IMR-90 (cell line): ENCODE measurements around the gene TANGO2. TPM values are rescaled to one million over a fixed set of nuclear protein-coding genes. Genes with fewer than 3 reads are reported as not detected.

Experiments used
- ATAC-seq: fragments of 200-7000 bp; cut with Tn5 transposase; 2 replicates; pipeline ENCODE4 v1.9.1; 2020; ENCODE audit warnings: low read depth, mild to moderate bottlenecking, moderate library complexity
- BruUV-seq: library from RNA; stranded (reverse); fragments of 400-500 nt; replicated peaks from 2 replicates; lab custom pipeline; 2021; lab: Mats Ljungman, UMichigan
- CTCF ChIA-PET: fragments of 300-600 bp; formaldehyde crosslinking; extraction: SDS; loops from one replicate; lab custom pipeline; 2021; ENCODE audit warnings: antibody characterized with exemption; lab: Yijun Ruan, JAX
- POLR2A ChIA-PET: fragments of 300-600 bp; sonication (Branson Sonifier 250); formaldehyde crosslinking; loops from one replicate; lab custom pipeline; 2022; ENCODE audit warnings: antibody characterized with exemption; ENCODE audit not compliant: unreplicated experiment; lab: Charles Lee
- DNase-seq: peaks from one replicate; pipeline ENCODE4 v3.0.0; 2013
- H2AFZ ChIP-seq: replicated peaks from 2 replicates; pipeline ENCODE3; 2013; ENCODE audit warnings: low read length, mild to moderate bottlenecking; ENCODE audit not compliant: poor library complexity
- H2AK5ac ChIP-seq: 2 replicates; pipeline ENCODE4 v1.6.1; 2013; ENCODE audit warnings: low read depth, low read length, inconsistent platforms
- H2AK9ac ChIP-seq: replicated peaks from 2 replicates; pipeline ENCODE3; 2013; ENCODE audit warnings: mild to moderate bottlenecking, low read depth, low read length, moderate library complexity; ENCODE audit not compliant: poor library complexity
- H2BK120ac ChIP-seq: 2 replicates; pipeline ENCODE4 v1.6.1; 2013; ENCODE audit warnings: low read depth, low read length, inconsistent platforms
- H2BK15ac ChIP-seq: 3 replicates; pipeline ENCODE4 v1.6.1; 2013; ENCODE audit warnings: low read depth, low read length, inconsistent platforms
- H2BK20ac ChIP-seq: 2 replicates; pipeline ENCODE4 v1.6.1; 2013; ENCODE audit warnings: low read depth, mild to moderate bottlenecking, inconsistent platforms, low read length, moderate library complexity
- H2BK5ac ChIP-seq: 2 replicates; pipeline ENCODE4 v1.6.1; 2013; ENCODE audit warnings: mild to moderate bottlenecking, low read depth, low read length, inconsistent platforms; ENCODE audit not compliant: poor library complexity, severe bottlenecking
- H3K14ac ChIP-seq: replicated peaks from 2 replicates; pipeline ENCODE4 v1.6.1; 2013; ENCODE audit warnings: low read depth, low read length, inconsistent platforms
- H3K18ac ChIP-seq: 2 replicates; pipeline ENCODE4 v1.6.1; 2013; ENCODE audit warnings: low read depth, low read length, control low read depth
- H3K23ac ChIP-seq: 2 replicates; pipeline ENCODE4 v1.6.1; 2013; ENCODE audit warnings: low read depth, low read length, inconsistent platforms
- H3K27ac ChIP-seq: 2 replicates; pipeline ENCODE4 v1.5.1; 2013; ENCODE audit warnings: mild to moderate bottlenecking, control low read depth, low read length; ENCODE audit not compliant: insufficient read depth
- H3K27me3 ChIP-seq: 2 replicates; pipeline ENCODE4 v1.6.1; 2013; ENCODE audit warnings: low read length; ENCODE audit not compliant: control insufficient read depth, insufficient read depth
- H3K36me3 ChIP-seq: 2 replicates; pipeline ENCODE4 v1.6.1; 2013; ENCODE audit warnings: low read length, mixed read lengths; ENCODE audit not compliant: control insufficient read depth, insufficient read depth
- H3K4ac ChIP-seq: 2 replicates; pipeline ENCODE4 v1.6.1; 2013; ENCODE audit warnings: low read depth, low read length, inconsistent platforms
- H3K4me1 ChIP-seq: 2 replicates; pipeline ENCODE4 v1.6.1; 2013; ENCODE audit warnings: low read length, mixed read lengths; ENCODE audit not compliant: control insufficient read depth, insufficient read depth
- H3K4me2 ChIP-seq: 2 replicates; pipeline ENCODE4 v1.6.1; 2013; ENCODE audit warnings: low read depth, mild to moderate bottlenecking, control low read depth, low read length, moderate library complexity
- H3K4me3 ChIP-seq: 2 replicates; pipeline ENCODE4 v1.5.1; 2013; ENCODE audit warnings: low read depth, mild to moderate bottlenecking, control low read depth, low read length, moderate library complexity; ENCODE audit not compliant: insufficient read depth
- H3K56ac ChIP-seq: 2 replicates; pipeline ENCODE4 v1.6.1; 2013; ENCODE audit warnings: low read length, inconsistent platforms; ENCODE audit not compliant: insufficient read depth; ENCODE audit errors: extremely low read depth
- H3K79me1 ChIP-seq, 2 experiments: 2 replicates each; pipeline ENCODE4 v1.6.1; 2013; ENCODE audit warnings: low read length in 2 of 2, inconsistent platforms in 1 of 2, low read depth in 1 of 2
- H3K9ac ChIP-seq: 2 replicates; pipeline ENCODE4 v1.6.1; 2013; ENCODE audit warnings: low read depth, low read length, control low read depth
- H3K9me1 ChIP-seq: 2 replicates; pipeline ENCODE4 v1.6.1; 2013; ENCODE audit warnings: low read length, inconsistent platforms; ENCODE audit not compliant: insufficient read depth
- H3K9me3 ChIP-seq: 2 replicates; pipeline ENCODE4 v1.6.1; 2013; ENCODE audit warnings: low read length; ENCODE audit not compliant: control insufficient read depth, insufficient read depth
- H4K20me1 ChIP-seq: 2 replicates; pipeline ENCODE4 v1.6.1; 2013; ENCODE audit warnings: low read length, inconsistent platforms; ENCODE audit not compliant: insufficient read depth
- H4K5ac ChIP-seq: 2 replicates; pipeline ENCODE4 v1.6.1; 2013; ENCODE audit warnings: mild to moderate bottlenecking, low read depth, low read length, control low read depth
- H4K8ac ChIP-seq, 2 experiments: 2 replicates each; pipeline ENCODE4 v1.6.1; 2013; ENCODE audit warnings: low read depth in 2 of 2, low read length in 2 of 2, control low read depth in 1 of 2, inconsistent platforms in 1 of 2
- H4K91ac ChIP-seq: 2 replicates; pipeline ENCODE4 v1.6.1; 2013; ENCODE audit warnings: low read depth, low read length, inconsistent platforms; ENCODE audit not compliant: insufficient read depth
- BHLHE40 ChIP-seq: fragments of 150-350 bp; IDR thresholded peaks from 2 replicates; pipeline ENCODE4 v1.6.1; 2016; ENCODE audit warnings: mild to moderate bottlenecking, low read depth, low read length
- CEBPB ChIP-seq: IDR thresholded peaks from 2 replicates; pipeline ENCODE4 v1.6.1; 2012; ENCODE audit warnings: low read depth, low read length, improper control_type of control experiment
- CHD1 ChIP-seq: IDR thresholded peaks from 2 replicates; pipeline ENCODE4 v1.6.1; 2012; ENCODE audit warnings: low read depth, low read length, improper control_type of control experiment
- FOS ChIP-seq: fragments of 150-350 bp; IDR thresholded peaks from 2 replicates; pipeline ENCODE4 v1.6.1; 2016; ENCODE audit warnings: low read depth, low read length
- MAFK ChIP-seq: IDR thresholded peaks from 2 replicates; pipeline ENCODE4 v1.6.1; 2012; ENCODE audit warnings: low read depth, low read length, improper control_type of control experiment
- MAZ ChIP-seq: IDR thresholded peaks from 2 replicates; pipeline ENCODE4 v1.6.1; 2012; ENCODE audit warnings: low read depth, mild to moderate bottlenecking, low read length, improper control_type of control experiment, moderate library complexity, borderline replicate concordance
- NFE2L2 ChIP-seq: fragments of 150-350 bp; IDR thresholded peaks from 2 replicates; pipeline ENCODE4 v1.6.1; 2016; ENCODE audit warnings: low read depth, mild to moderate bottlenecking, low read length
- RAD21 ChIP-seq: IDR thresholded peaks from 2 replicates; pipeline ENCODE4 v1.6.1; 2012; ENCODE audit warnings: low read length, improper control_type of control experiment
- RCOR1 ChIP-seq: IDR thresholded peaks from 2 replicates; pipeline ENCODE4 v1.6.1; 2012; ENCODE audit warnings: mild to moderate bottlenecking, low read length, improper control_type of control experiment; ENCODE audit not compliant: insufficient replicate concordance
- RFX5 ChIP-seq: IDR thresholded peaks from 2 replicates; pipeline ENCODE4 v1.8.0; 2012; ENCODE audit warnings: low read depth, mild to moderate bottlenecking, low read length, moderate library complexity
- SMC3 ChIP-seq: fragments of 150-350 bp; IDR thresholded peaks from 2 replicates; pipeline ENCODE4 v1.6.1; 2016; ENCODE audit warnings: low read depth, mild to moderate bottlenecking, antibody characterized with exemption, low read length, moderate library complexity
- WGBS, 2 experiments: methylation state at CpG; one replicate each; pipeline versions ENCODE4 v1.1.5 to v1.1.7; 2013; ENCODE audit warnings: missing lambda C conversion rate in 2 of 2; ENCODE audit not compliant: insufficient read length in 1 of 2; ENCODE audit errors: extremely low coverage in 2 of 2; 5-methylcytosine and 5-hydroxymethylcytosine counted together
- dilution Hi-C: fragments of 300-500 bp; cut with HindIII; formaldehyde crosslinking; loops from one replicate; pipeline ENCODE4 v1.14.3; 2018; ENCODE audit warnings: low sequenced_read_pairs; ENCODE audit not compliant: unreplicated experiment
- in situ Hi-C: fragments of 300-500 bp; cut with MboI; formaldehyde crosslinking; loops from 3 replicates; pipeline ENCODE4 v1.14.3; 2019; ENCODE audit warnings: low sequenced_read_pairs, inconsistent platforms, mixed read lengths
- intact Hi-C: fragments of 100-400 bp; cut with micrococcal nuclease; formaldehyde crosslinking; loops from 2 replicates; pipeline ENCODE4 v1.10.0; 2022
- polyA plus RNA-seq, 3 experiments: library from polyadenylated mRNA; depleted of rRNA; stranded (reverse); fragments of >200 nt; gene quantifications; 2 replicates each; pipeline ENCODE4 v1.2.3, GENCODE V29; 2012; ENCODE audit warnings: low replicate concordance in 1 of 3
- total RNA-seq: library from RNA; depleted of rRNA; stranded (reverse); fragments of >200 nt; gene quantifications from 2 replicates; pipeline ENCODE4 v1.2.3, GENCODE V29; 2012
- TF ChIP-seq, protein P1 (sequence below): fragments of 150-350 bp; IDR thresholded peaks from 2 replicates; pipeline ENCODE4 v1.6.1; 2016; ENCODE audit warnings: low read depth, mild to moderate bottlenecking, low read length, moderate library complexity, borderline replicate concordance
- TF ChIP-seq, protein P2 (sequence below): fragments of 150-350 bp; IDR thresholded peaks from 2 replicates; pipeline ENCODE4 v1.6.1; 2017; ENCODE audit warnings: mild to moderate bottlenecking, antibody characterized with exemption, low read length, low read depth
- TF ChIP-seq, protein P3 (sequence below): conservative IDR thresholded peaks from 2 replicates; pipeline ENCODE4 v1.5.1; 2012; ENCODE audit warnings: mild to moderate bottlenecking, low read depth, low read length, improper control_type of control experiment

Gene TANGO2
- total and polyA plus RNA-seq, 2 of the 4 experiments (the other 2 are of a cell fraction): 45.1 to 75.1 TPM

DNA sequence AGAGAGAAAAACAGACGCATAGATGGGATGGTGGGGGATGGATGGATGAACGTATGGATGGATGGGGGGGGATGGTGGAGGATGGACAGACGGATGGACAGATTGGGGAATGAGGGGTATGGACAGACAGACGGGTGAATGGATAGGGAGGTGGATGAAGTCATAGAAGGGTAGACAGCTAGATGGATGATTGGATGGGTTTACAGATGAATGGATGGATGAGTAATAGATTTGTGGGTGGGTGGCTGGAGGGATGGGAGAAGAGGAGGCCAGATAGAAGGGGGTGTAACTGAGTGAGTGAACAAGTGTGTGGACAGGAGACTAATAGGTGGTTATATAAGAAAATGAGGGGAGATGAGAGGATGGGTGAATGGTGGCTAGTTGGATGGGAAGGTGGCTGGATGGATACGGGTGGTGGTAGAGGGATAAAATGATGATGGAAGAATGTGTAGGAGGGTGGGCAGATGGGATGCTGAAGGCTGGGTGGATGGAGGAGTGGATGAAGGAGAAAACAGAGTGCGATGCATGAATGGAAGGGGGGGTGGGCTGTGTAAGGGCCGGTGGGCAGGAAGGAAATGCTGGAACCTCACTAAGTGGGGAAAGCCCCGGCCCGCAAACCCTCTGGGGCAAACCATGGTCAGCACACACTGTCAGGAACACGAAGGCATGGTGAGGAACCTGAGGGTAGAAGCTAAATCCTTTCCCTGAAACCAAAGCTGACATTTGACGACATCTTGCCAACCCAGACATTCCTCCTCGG, 25.9 kb upstream of the TANGO2 start:
- H2BK20ac ChIP-seq: peak overlapping the region; percentile 72; the same call in 1 of the 2 replicates
- no TSS peak for BruUV-seq
- peak overlapping the region; percentile 75; the same call in 1 of the 2 replicates for H3K23ac ChIP-seq
- in situ Hi-C loops: no loop called here
- H3K4me2 ChIP-seq: no peak overlapping the region
- DNase-seq (peak; percentile 29), ATAC-seq (no peak)
- H3K9me3 ChIP-seq: no peaks in the 10 kb centered on the region
- intact Hi-C loops: no loop called here
- H4K91ac ChIP-seq: peak overlapping the region; percentile 66
- H2AFZ ChIP-seq: peak overlapping the region; percentile 61
- no peaks in the 10 kb centered on the region for H4K20me1 ChIP-seq
- H3K27ac ChIP-seq: peak overlapping the region; percentile 22; the same call in 1 of the 2 replicates
- H3K79me1 ChIP-seq: no peaks in the 10 kb centered on the region
- H3K9ac ChIP-seq: no peak overlapping the region
- H3K36me3 ChIP-seq: no peaks in the 10 kb centered on the region
- no peak overlapping the region for H3K56ac ChIP-seq
- WGBS, 2 experiments: 87 to 100% methylated on average over 3 to 7 of the region's 12 CpGs
- peak overlapping the region; percentile 2; the same call in 2 of the 3 replicates for H2BK15ac ChIP-seq
- H3K14ac ChIP-seq: peak overlapping the region; percentile 76
- H3K4me1 ChIP-seq: peaks cover 18% of the 10 kb centered on the region
- 0 out of 2 replicates have a peak, but pooled peaks cover 7% of the 10 kb centered on the region for H3K9me1 ChIP-seq
- no peak overlapping the region; a peak in 1 of 4 replicates for H4K8ac ChIP-seq
- ChIA-PET CTCF (no interaction called here), POLR2A (no interaction called here)
- H2BK5ac ChIP-seq: no peak overlapping the region
- H3K27me3 ChIP-seq: peaks cover 2% of the 10 kb centered on the region; the same call in 1 of the 2 replicates
- H3K18ac ChIP-seq: 0 out of 2 replicates have a peak overlapping the region, but pooled peaks have one; percentile 15
- H3K4me3 ChIP-seq: no peak overlapping the region
- peak overlapping the region; percentile 45; the same call in 1 of the 2 replicates for H2AK5ac ChIP-seq
- dilution Hi-C loops: no loop called here
- peak overlapping the region; percentile 60 for H3K4ac ChIP-seq
- no peak overlapping the region for H4K5ac ChIP-seq
- peak overlapping the region; percentile 42 for H2AK9ac ChIP-seq
- peak overlapping the region; percentile 32 for H2BK120ac ChIP-seq
- TF ChIP-seq FOS (no peak), RFX5 (no peak), CEBPB (no peak), CHD1 (no peak), RCOR1 (no peak), NFE2L2 (no peak), MAZ (no peak), SMC3 (no peak), MAFK (no peak), BHLHE40 (no peak), RAD21 (no peak)
- TF ChIP-seq, protein P1, sequence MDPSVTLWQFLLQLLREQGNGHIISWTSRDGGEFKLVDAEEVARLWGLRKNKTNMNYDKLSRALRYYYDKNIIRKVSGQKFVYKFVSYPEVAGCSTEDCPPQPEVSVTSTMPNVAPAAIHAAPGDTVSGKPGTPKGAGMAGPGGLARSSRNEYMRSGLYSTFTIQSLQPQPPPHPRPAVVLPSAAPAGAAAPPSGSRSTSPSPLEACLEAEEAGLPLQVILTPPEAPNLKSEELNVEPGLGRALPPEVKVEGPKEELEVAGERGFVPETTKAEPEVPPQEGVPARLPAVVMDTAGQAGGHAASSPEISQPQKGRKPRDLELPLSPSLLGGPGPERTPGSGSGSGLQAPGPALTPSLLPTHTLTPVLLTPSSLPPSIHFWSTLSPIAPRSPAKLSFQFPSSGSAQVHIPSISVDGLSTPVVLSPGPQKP: no peak
- TF ChIP-seq, protein P2, sequence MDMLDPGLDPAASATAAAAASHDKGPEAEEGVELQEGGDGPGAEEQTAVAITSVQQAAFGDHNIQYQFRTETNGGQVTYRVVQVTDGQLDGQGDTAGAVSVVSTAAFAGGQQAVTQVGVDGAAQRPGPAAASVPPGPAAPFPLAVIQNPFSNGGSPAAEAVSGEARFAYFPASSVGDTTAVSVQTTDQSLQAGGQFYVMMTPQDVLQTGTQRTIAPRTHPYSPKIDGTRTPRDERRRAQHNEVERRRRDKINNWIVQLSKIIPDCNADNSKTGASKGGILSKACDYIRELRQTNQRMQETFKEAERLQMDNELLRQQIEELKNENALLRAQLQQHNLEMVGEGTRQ: no peak
- TF ChIP-seq, protein P3, sequence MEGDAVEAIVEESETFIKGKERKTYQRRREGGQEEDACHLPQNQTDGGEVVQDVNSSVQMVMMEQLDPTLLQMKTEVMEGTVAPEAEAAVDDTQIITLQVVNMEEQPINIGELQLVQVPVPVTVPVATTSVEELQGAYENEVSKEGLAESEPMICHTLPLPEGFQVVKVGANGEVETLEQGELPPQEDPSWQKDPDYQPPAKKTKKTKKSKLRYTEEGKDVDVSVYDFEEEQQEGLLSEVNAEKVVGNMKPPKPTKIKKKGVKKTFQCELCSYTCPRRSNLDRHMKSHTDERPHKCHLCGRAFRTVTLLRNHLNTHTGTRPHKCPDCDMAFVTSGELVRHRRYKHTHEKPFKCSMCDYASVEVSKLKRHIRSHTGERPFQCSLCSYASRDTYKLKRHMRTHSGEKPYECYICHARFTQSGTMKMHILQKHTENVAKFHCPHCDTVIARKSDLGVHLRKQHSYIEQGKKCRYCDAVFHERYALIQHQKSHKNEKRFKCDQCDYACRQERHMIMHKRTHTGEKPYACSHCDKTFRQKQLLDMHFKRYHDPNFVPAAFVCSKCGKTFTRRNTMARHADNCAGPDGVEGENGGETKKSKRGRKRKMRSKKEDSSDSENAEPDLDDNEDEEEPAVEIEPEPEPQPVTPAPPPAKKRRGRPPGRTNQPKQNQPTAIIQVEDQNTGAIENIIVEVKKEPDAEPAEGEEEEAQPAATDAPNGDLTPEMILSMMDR: no peak
